HepG2 (cell line): ENCODE measurements around the gene LRRC45. TPM values are rescaled to one million over a fixed set of nuclear protein-coding genes. Genes with fewer than 3 reads are reported as not detected.

ENCODE experiments used
- DR1 ChIP-seq: sonication (generic); formaldehyde crosslinking; IDR thresholded peaks from 2 replicates; pipeline ENCODE4 v1.8.0; 2021; ENCODE audit warnings: mild to moderate bottlenecking, missing genetic modification reagents, inconsistent platforms
- ERF ChIP-seq: IDR thresholded peaks from 2 replicates; pipeline ENCODE4 v1.6.1; 2018; ENCODE audit warnings: missing biosample characterization, missing genetic modification reagents
- ETV6 ChIP-seq: sonication (generic); formaldehyde crosslinking; conservative IDR thresholded peaks from 2 replicates; pipeline ENCODE4 v1.4.0; 2020; ENCODE audit warnings: missing genetic modification reagents
- HMG20B ChIP-seq: conservative IDR thresholded peaks from 2 replicates; pipeline ENCODE4 v1.6.1; 2016; ENCODE audit warnings: missing genetic modification reagents, missing compliant biosample characterization
- KLF6 ChIP-seq: IDR thresholded peaks from 2 replicates; pipeline ENCODE4 v1.8.0; 2016; ENCODE audit warnings: missing biosample characterization, missing genetic modification reagents
- MAF1 ChIP-seq: sonication (generic); formaldehyde crosslinking; IDR thresholded peaks from 2 replicates; pipeline ENCODE4 v1.5.0; 2020; ENCODE audit warnings: missing genetic modification reagents, borderline replicate concordance
- MAX ChIP-seq: IDR thresholded peaks from 2 replicates; pipeline ENCODE4 v1.6.1; 2012; ENCODE audit warnings: inconsistent platforms
- MBNL3 ChIP-seq: fragments of 250-450 bp; sonication (Bioruptor Pico); conservative IDR thresholded peaks from 2 replicates; pipeline ENCODE4 v1.8.0; 2022; ENCODE audit warnings: mild to moderate bottlenecking, inconsistent platforms
- MLX ChIP-seq: IDR thresholded peaks from 2 replicates; pipeline ENCODE4 v1.6.1; 2016
- NFATC3 ChIP-seq: sonication (generic); formaldehyde crosslinking; IDR thresholded peaks from 2 replicates; pipeline ENCODE4 v1.5.1; 2020; ENCODE audit warnings: mild to moderate bottlenecking, missing genetic modification reagents
- NR2F6 ChIP-seq, 2 experiments: IDR thresholded peaks; 2 replicates each; pipeline ENCODE4 v1.6.1; 2016; ENCODE audit warnings: antibody characterized with exemption in 1 of 2, mild to moderate bottlenecking in 1 of 2
- PLSCR1 ChIP-seq: sonication (generic); formaldehyde crosslinking; IDR thresholded peaks from 2 replicates; pipeline ENCODE4 v1.5.0; 2020; ENCODE audit warnings: missing genetic modification reagents, mild to moderate bottlenecking, borderline replicate concordance
- RBM39 ChIP-seq: fragments of 200-400 bp; formaldehyde crosslinking; IDR thresholded peaks from one replicate; pipeline ENCODE4 v1.6.1; 2018; ENCODE audit warnings: antibody characterized with exemption, mild to moderate bottlenecking, low read depth, low read length; ENCODE audit not compliant: poor library complexity, severe bottlenecking
- ZFP36 ChIP-seq: fragments of 150-350 bp; IDR thresholded peaks from 2 replicates; pipeline ENCODE4 v1.6.1; 2018; ENCODE audit warnings: borderline replicate concordance, low read length, low read depth; ENCODE audit not compliant: partially characterized antibody
- ZMYM4 ChIP-seq: sonication (generic); formaldehyde crosslinking; IDR thresholded peaks from 2 replicates; pipeline ENCODE4 v1.8.1; 2023; ENCODE audit warnings: mild to moderate bottlenecking, missing genetic modification reagents
- ZNF136 ChIP-seq: sonication (generic); formaldehyde crosslinking; IDR thresholded peaks from 2 replicates; pipeline ENCODE4 v1.8.1; 2022; ENCODE audit warnings: low read depth, mild to moderate bottlenecking, moderate library complexity, missing genetic modification reagents
- ZNF256 ChIP-seq: sonication (generic); formaldehyde crosslinking; conservative IDR thresholded peaks from 2 replicates; pipeline ENCODE4 v1.4.0; 2020; ENCODE audit warnings: missing genetic modification reagents
- ZNF326 ChIP-seq: sonication (generic); formaldehyde crosslinking; IDR thresholded peaks from 2 replicates; pipeline ENCODE4 v1.4.0; 2020; ENCODE audit warnings: missing genetic modification reagents, borderline replicate concordance
- ZNF510 ChIP-seq: sonication (generic); formaldehyde crosslinking; IDR thresholded peaks from 2 replicates; pipeline ENCODE4 v1.4.0; 2020; ENCODE audit warnings: low read depth, mild to moderate bottlenecking, missing genetic modification reagents
- ZNF670 ChIP-seq: sonication (generic); formaldehyde crosslinking; IDR thresholded peaks from 2 replicates; pipeline ENCODE4 v1.8.0; 2022; ENCODE audit warnings: mild to moderate bottlenecking, missing genetic modification reagents, borderline replicate concordance
- ZNF710 ChIP-seq: sonication (generic); formaldehyde crosslinking; IDR thresholded peaks from 2 replicates; pipeline ENCODE4 v1.5.0; 2020; ENCODE audit warnings: mild to moderate bottlenecking, missing genetic modification reagents, borderline replicate concordance
- polyA plus RNA-seq, 8 experiments: library from polyadenylated mRNA; depleted of rRNA in 3 of 8; stranded (reverse) in 7 of 8; unstranded in 1 of 8; fragments of >200 nt; fragmentation: Illumina TruSeq in 4 of 8; extraction: Trizol in 4 of 8; gene quantifications; 2 replicates each; pipeline versions ENCODE4 v1.2.1 to v1.2.3, GENCODE V29; 2011 to 2016; ENCODE audit warnings: low read depth in 4 of 8, missing spikeins in 1 of 8, mixed read lengths in 1 of 8; ENCODE audit not compliant: insufficient read depth in 1 of 8
- total RNA-seq, 5 experiments: library from RNA; depleted of rRNA; stranded (reverse); fragments of >200 nt; fragmentation: Illumina TruSeq; extraction: Trizol; gene quantifications; 2 replicates each; pipeline ENCODE4 v1.2.3, GENCODE V29; 2016; ENCODE audit warnings: low read depth in 1 of 5
- TF ChIP-seq, protein P1 (sequence below): sonication (generic); formaldehyde crosslinking; IDR thresholded peaks from 2 replicates; pipeline ENCODE4 v1.5.0; 2020; ENCODE audit warnings: missing genetic modification reagents
- TF ChIP-seq, protein P2 (sequence below): sonication (generic); formaldehyde crosslinking; IDR thresholded peaks from 2 replicates; pipeline ENCODE4 v1.5.0; 2020; ENCODE audit warnings: mild to moderate bottlenecking, missing genetic modification reagents

LRRC45 gene
- total and polyA plus RNA-seq, 2 of the 13 experiments (the other 11 are each of a cell fraction or from before 2014, with no cell fraction given): 11.6 to 48.1 TPM

DNA sequence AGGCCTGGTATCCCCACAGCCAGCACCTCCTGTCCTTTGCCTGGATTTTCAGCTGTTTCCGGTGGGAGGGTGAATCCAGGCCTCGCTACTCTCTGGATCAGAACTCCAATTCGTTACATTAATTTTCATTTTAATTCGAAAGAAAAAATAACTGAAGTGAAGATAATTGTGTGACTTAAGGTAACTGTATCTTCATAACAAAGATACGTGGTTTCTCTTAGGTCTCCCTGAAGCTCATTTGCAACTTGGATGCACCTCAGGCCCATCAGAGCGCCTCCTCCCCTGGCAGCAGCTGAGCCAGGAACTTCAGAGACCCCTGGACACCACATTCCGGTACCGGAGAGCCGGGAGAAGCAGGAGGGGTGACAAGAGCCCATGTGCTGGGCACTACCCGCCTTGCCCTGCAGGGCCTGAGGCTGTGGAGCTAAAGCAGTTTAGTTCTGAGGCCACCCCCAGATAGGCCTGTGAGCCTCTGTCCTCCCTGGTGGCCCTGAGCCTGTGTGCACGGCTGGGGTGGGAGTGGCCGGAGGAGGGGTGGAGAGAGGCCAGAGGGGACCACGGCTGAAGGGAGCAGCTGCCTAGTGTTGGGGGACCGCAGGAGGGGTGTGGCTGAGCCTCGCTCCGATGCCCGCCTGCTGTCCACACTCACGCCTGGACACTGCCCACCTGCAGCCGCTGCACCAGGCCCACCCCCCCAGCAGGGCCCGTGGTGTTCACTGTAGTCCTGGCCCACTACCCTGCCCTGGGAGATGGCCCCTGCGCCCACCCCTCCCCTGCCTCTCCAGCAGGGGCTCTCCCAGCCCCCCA lies 53.9 kb downstream of the LRRC45 start (continued):
- TF ChIP-seq PLSCR1 (CRISPR knock-in tag) (no peak), ETV6 (CRISPR knock-in tag) (peak; percentile 54; the same call in 1 of the 2 replicates), ZNF670 (no peak), HMG20B (CRISPR knock-in tag) (no peak), KLF6 (CRISPR knock-in tag) (no peak), NFATC3 (no peak), ZNF256 (CRISPR knock-in tag) (no peak), ZMYM4 (CRISPR knock-in tag) (0 out of 2 replicates have a peak, but pooled peaks have one; percentile 6), MLX (CRISPR knock-in tag) (no peak), ERF (CRISPR knock-in tag) (no peak), ZNF510 (CRISPR knock-in tag) (no peak), RBM39 (peak; percentile 31), MAX (0 out of 2 replicates have a peak, but pooled peaks have one; percentile 8), ZNF710 (CRISPR knock-in tag) (no peak), MBNL3 (CRISPR knock-in tag) (no peak), ZNF326 (CRISPR knock-in tag) (peak; percentile 67; the same call in 1 of the 2 replicates), DR1 (no peak), ZFP36 (no peak), ZNF136 (no peak), MAF1 (CRISPR knock-in tag) (no peak), NR2F6 (IDR thresholded peaks at IDR 0.05) (no peak), NR2F6 (CRISPR knock-in tag; IDR thresholded peaks at IDR 0.05) (no peak)
- TF ChIP-seq, protein P1, sequence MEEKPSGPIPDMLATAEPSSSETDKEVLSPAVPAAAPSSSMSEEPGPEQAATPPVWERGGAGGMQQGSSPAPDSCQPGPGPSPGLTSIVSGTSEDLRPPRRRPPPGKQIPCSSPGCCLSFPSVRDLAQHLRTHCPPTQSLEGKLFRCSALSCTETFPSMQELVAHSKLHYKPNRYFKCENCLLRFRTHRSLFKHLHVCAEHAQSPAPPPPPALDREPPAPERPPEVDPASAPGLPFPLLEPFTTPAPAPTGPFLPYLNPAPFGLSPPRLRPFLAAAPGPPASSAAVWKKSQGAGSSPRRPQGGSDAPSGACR (CRISPR knock-in tag): no peak
- TF ChIP-seq, protein P2, sequence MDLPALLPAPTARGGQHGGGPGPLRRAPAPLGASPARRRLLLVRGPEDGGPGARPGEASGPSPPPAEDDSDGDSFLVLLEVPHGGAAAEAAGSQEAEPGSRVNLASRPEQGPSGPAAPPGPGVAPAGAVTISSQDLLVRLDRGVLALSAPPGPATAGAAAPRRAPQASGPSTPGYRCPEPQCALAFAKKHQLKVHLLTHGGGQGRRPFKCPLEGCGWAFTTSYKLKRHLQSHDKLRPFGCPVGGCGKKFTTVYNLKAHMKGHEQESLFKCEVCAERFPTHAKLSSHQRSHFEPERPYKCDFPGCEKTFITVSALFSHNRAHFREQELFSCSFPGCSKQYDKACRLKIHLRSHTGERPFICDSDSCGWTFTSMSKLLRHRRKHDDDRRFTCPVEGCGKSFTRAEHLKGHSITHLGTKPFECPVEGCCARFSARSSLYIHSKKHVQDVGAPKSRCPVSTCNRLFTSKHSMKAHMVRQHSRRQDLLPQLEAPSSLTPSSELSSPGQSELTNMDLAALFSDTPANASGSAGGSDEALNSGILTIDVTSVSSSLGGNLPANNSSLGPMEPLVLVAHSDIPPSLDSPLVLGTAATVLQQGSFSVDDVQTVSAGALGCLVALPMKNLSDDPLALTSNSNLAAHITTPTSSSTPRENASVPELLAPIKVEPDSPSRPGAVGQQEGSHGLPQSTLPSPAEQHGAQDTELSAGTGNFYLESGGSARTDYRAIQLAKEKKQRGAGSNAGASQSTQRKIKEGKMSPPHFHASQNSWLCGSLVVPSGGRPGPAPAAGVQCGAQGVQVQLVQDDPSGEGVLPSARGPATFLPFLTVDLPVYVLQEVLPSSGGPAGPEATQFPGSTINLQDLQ: no peak
